C4-2B (cell line): ENCODE data around the gene KATNIP.

Source experiments
- CTCF ChIP-seq: fragments of 450-650 bp; conservative IDR thresholded peaks from 2 replicates; pipeline ENCODE4 v1.5.1; 2017; ENCODE audit warnings: mild to moderate bottlenecking
- ZFX ChIP-seq: fragments of 450-650 bp; IDR thresholded peaks from 2 replicates; pipeline ENCODE4 v1.6.1; 2017

GRCh38 chr16:27506771-27507170, 43.2 kb upstream of the KATNIP start:
- TF ChIP-seq CTCF (no peak), ZFX (no peak)
